Measurements from ENCODE around the gene MTFR2. TPM values are rescaled to one million over a fixed set of nuclear protein-coding genes. Genes with fewer than 3 reads are reported as not detected.

MTFR2 gene
- polyA plus RNA-seq, 3 donors, result 0.41 to 0.79 (median 0.60) TPM

DNA sequence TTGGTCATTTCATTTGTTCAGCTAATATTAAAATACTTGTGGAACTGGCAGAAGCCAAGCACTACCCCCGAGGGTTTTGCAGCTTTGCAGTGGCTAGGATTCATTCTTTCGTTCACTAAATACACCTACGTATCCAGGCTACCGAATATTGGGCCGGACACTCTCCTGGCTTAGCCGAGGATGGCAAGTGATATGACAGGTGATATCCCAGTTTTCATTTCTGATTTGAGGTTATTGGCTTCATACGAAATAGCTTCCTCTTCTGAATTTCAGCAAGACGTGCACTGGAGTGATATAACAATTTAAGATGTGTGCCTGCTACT is 536 bp upstream of the MTFR2 start:
- peaks cover 26% of the 10 kb centered on the region for H4K20me1 ChIP-seq (ENCODE audit: insufficient read depth, low read length)
- H3K9me3 ChIP-seq (replicated peaks in 1 of 2; ENCODE audit: control insufficient read depth in 1 of 2, insufficient read depth in 1 of 2, low read length in 2 of 2), result no peaks in the 10 kb centered on the region
- peaks cover 12 to 29% of the 10 kb centered on the region in 2 donors for H3K36me3 Mint-ChIP-seq
- peaks cover 39% of the 10 kb centered on the region for H3K4me1 Mint-ChIP-seq
- peaks cover 16 to 23% of the 10 kb centered on the region in 2 donors for H3K4me1 ChIP-seq (ENCODE audit: control insufficient read depth in 1 of 2, insufficient read depth in 2 of 2, low read length in 2 of 2)
- H3K9me3 Mint-ChIP-seq, result no peaks in the 10 kb centered on the region
- intact Hi-C loops (cut with micrococcal nuclease), result loop anchor here in 1 of 2 donors (5.0 kb wide), 1 partner anchor 37 kb away; the partner anchor contains the start of gene BCLAF1
- H3K27ac Mint-ChIP-seq, result peak overlapping the region; percentile 72 to 88 (median 85)
- H3K27me3 ChIP-seq (ENCODE audit: control insufficient read depth in 2 of 2, insufficient read depth in 2 of 2, low read length in 2 of 2), result no peaks in the 10 kb centered on the region
- peaks cover 0 to 13% of the 10 kb centered on the region in 2 donors for H3K36me3 ChIP-seq (replicated peaks in 1 of 2; ENCODE audit: control insufficient read depth in 1 of 2, insufficient read depth in 2 of 2, low read length in 2 of 2)
- peak overlapping the region; percentile 62 for H3K9ac ChIP-seq (ENCODE audit: insufficient read depth, low read length, poor library complexity, severe bottlenecking)
- H3K79me2 ChIP-seq (ENCODE audit: insufficient read depth, low read length), result peaks cover 45% of the 10 kb centered on the region
- H3K4me3 Mint-ChIP-seq, result peak overlapping the region; percentile 96 to 98
- 20% methylated on average over 1 of the region's 8 CpGs for WGBS (ENCODE audit: insufficient coverage)
- peaks cover 0 to 1% (median 0%) of the 10 kb centered on the region in 3 donors for H3K27me3 Mint-ChIP-seq (ENCODE audit: low read depth in 3 of 3)
- peak overlapping the region; percentile 91 for H3K4me2 ChIP-seq (replicated peaks; ENCODE audit: extremely low read depth, low read length, poor library complexity, severe bottlenecking)
- TF ChIP-seq, protein P1, sequence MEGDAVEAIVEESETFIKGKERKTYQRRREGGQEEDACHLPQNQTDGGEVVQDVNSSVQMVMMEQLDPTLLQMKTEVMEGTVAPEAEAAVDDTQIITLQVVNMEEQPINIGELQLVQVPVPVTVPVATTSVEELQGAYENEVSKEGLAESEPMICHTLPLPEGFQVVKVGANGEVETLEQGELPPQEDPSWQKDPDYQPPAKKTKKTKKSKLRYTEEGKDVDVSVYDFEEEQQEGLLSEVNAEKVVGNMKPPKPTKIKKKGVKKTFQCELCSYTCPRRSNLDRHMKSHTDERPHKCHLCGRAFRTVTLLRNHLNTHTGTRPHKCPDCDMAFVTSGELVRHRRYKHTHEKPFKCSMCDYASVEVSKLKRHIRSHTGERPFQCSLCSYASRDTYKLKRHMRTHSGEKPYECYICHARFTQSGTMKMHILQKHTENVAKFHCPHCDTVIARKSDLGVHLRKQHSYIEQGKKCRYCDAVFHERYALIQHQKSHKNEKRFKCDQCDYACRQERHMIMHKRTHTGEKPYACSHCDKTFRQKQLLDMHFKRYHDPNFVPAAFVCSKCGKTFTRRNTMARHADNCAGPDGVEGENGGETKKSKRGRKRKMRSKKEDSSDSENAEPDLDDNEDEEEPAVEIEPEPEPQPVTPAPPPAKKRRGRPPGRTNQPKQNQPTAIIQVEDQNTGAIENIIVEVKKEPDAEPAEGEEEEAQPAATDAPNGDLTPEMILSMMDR (IDR thresholded peaks at IDR 0.05), result no peak
- peak overlapping the region; percentile 79 to 99 (median 86) for H3K4me3 ChIP-seq (replicated peaks in 1 of 3; ENCODE audit: low read depth in 2 of 3, low read length in 3 of 3)
- H3K27ac ChIP-seq (ENCODE audit: low read depth in 1 of 2, low read length in 2 of 2), result peak overlapping the region; percentile 7 to 73
- peak in 1 of 3 donors; percentile 6 for DNase-seq
- H2AFZ ChIP-seq (ENCODE audit: insufficient read depth, low read depth, low read length, poor library complexity, severe bottlenecking), result peak overlapping the region; percentile 97

DNA sequence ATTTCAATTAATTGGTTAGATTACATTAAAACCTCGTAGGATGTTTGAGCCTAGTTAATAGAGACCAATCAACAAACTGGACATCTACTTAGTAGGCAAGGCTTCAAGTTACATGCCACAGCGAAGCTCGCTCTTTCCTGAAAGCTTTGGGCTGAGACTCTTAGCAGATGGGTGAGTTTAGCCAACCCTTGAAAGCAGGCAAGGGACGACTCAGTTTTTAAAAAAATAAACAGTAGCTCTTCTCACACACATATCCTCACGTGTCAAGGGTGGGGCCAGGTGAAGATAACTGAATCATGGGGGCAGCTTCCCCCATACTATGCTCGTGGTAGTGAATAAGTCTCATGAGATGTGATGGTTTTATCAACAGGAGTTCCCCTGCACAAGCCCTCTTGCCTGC is 775 bp downstream of the MTFR2 start:
- peaks cover 20 to 31% of the 10 kb centered on the region in 2 donors for H3K36me3 Mint-ChIP-seq
- Histone ChIP-seq H3K79me2 (ENCODE audit: insufficient read depth, low read length) (peaks cover 52% of the 10 kb centered on the region), H3K4me2 (replicated peaks; ENCODE audit: extremely low read depth, low read length, poor library complexity, severe bottlenecking) (peak overlapping the region; percentile 91), H4K20me1 (ENCODE audit: insufficient read depth, low read length) (peaks cover 17% of the 10 kb centered on the region), H2AFZ (ENCODE audit: insufficient read depth, low read depth, low read length, poor library complexity, severe bottlenecking) (peak overlapping the region; percentile 97), H3K9me3 (replicated peaks in 1 of 2; ENCODE audit: control insufficient read depth in 1 of 2, insufficient read depth in 1 of 2, low read length in 2 of 2) (no peaks in the 10 kb centered on the region), H3K9ac (ENCODE audit: insufficient read depth, low read length, poor library complexity, severe bottlenecking) (peak overlapping the region; percentile 62), H3K27me3 (ENCODE audit: control insufficient read depth in 2 of 2, insufficient read depth in 2 of 2, low read length in 2 of 2) (no peaks in the 10 kb centered on the region), H3K36me3 (replicated peaks in 1 of 2; ENCODE audit: control insufficient read depth in 1 of 2, insufficient read depth in 2 of 2, low read length in 2 of 2) (peaks cover under 1 to 26% of the 10 kb centered on the region in 2 donors), H3K4me3 (replicated peaks in 1 of 3; ENCODE audit: low read depth in 2 of 3, low read length in 3 of 3) (peak overlapping the region; percentile 79 to 99 (median 86)), H3K27ac (ENCODE audit: low read depth in 1 of 2, low read length in 2 of 2) (peak overlapping the region in 1 of 2 donors; percentile 73), H3K4me1 (ENCODE audit: control insufficient read depth in 1 of 2, insufficient read depth in 2 of 2, low read length in 2 of 2) (peaks cover 16 to 22% of the 10 kb centered on the region in 2 donors)
- H3K4me3 Mint-ChIP-seq, result peak overlapping the region; percentile 96 to 98
- TF ChIP-seq, protein P1 (IDR thresholded peaks at IDR 0.05), result no peak
- intact Hi-C loops (cut with micrococcal nuclease), result no loop called here
- DNase-seq, result peak in 1 of 3 donors; percentile 30
- H3K9me3 Mint-ChIP-seq, result no peaks in the 10 kb centered on the region
- H3K27me3 Mint-ChIP-seq (ENCODE audit: low read depth in 3 of 3), result peaks cover 0 to 1% (median 0%) of the 10 kb centered on the region in 3 donors
- no CpG with 5 or more reads among the region's 6 CpGs for WGBS (ENCODE audit: insufficient coverage)
- H3K27ac Mint-ChIP-seq, result peak overlapping the region in 4 of 7 donors; percentile 75 to 90 (median 86)
- peaks cover 34% of the 10 kb centered on the region for H3K4me1 Mint-ChIP-seq
